ENCODE results near the gene FZD7.

The FZD7 gene

DNA sequence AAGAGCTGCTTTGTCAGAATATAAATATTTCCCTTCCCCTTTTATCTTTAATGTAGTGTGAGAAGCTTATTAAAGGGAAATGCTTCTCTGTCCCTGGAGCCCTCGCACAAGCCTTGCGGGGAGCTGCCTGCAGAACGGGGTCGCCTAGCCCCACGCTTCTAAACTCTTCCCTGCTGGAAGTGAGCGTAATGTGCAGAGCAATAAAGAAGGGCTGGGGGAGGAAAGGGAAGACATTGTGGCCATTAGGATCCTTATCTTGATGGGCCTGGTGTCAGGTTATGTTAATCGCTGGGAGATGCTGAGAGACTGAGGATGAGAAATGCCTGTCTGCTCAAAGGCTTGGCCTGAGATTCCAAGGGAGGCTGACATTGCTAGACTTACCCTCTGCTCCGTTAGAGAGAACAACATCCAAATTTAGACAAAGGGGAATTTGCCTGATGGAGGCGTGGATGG lies 18.9 kb upstream of the FZD7 start:
- peak; percentile 12 for DNase-seq

GRCh38 chr2:202015471-202015870 lies 18.2 kb upstream of the FZD7 start:
- DNase-seq, result peak; percentile 62

DNA sequence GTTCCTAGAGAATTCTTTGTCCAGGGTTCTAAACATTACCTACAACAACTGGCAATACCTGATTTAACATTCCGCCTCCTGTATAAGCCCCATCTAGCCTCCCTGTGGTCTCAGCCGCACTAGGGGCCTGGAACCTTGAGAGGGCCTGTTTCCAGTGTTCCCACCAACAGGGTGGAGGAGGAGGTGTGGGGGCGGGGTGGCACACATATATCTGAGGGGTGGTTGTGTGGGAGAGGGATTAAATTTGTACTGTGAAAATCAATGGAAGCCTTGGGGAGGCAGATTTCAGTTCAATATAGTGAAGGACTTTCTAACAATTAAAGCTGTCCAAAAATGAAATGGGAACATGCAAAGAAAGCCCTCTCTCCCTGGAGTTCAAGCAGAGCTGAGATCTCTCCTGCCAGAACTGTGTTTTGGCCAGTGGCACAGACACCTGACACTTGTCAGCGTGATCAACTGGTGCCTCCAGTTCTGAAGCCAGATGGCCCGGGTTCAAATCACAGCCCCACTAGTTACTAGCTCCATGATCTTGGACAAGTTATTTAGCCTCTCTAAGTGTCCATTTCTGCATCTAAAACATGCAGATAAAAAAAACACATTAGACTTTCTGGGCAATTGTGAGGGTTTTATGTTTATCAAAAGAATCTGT lies 17.0 kb upstream of the FZD7 start:
- DNase-seq, result no peak

DNA sequence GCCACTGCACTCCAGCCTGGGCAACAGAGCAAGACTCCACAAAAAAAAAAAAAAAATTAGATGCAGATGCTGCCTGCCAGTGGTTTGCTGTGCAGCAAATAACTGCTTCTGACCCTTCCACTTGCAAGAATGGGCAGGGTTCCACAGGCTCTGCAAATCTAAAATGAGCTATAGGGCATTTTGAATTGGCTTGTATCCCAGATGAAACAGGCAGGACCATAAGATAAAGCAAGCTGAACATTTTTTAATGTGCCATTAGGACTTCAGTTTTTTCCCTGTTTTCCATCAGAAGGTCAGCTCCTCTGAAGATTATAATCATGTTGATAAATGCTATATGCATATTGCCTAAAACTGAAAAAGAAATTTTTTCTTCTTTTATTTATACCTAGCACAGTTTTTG lies 15.7 kb upstream of the FZD7 start:
- peak; percentile 35 for DNase-seq

DNA sequence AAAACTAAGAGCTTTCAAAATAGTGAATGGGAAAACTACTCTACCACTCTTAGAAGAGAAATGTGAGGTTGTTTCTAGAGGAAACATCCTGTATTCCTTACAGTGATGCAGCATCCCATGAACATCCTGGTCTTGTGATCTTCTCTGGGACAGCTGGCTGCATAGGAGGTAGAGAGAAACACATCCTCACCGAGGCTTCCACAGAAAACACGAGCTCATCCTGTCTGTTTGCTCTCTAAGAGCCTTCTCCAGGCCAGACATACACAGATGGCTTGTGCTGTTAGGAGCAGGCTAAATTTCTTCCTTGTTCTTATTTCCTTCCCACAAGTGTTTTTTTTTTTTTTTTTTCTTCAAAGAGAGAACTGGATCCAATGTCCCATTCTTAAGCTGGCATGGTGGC lies 14.7 kb upstream of the FZD7 start:
- DNase-seq, result no peak

- no peak for DNase-seq
Measured at GRCh38 chr2:202019689-202020450, 13.8 kb upstream of the FZD7 start.

DNA sequence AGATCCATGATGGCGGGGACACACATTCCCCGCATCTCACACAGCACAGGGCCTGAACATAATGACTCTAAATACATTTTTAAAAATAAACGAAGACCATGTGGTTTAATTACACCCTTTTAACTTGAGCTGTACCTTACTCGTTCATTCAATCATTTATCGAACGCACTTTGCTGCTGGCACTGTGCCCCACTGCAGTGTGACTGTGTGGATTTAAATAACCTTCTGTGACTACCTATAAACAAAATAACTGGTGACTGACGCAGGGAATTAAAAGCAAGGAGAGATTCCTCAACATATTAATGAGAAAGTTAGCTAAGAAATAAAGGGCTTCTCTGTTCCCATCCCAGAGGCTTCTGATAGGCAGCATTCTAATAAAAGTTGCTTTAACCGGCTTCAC lies 10.9 kb upstream of the FZD7 start:
- DNase-seq, result no peak

DNA sequence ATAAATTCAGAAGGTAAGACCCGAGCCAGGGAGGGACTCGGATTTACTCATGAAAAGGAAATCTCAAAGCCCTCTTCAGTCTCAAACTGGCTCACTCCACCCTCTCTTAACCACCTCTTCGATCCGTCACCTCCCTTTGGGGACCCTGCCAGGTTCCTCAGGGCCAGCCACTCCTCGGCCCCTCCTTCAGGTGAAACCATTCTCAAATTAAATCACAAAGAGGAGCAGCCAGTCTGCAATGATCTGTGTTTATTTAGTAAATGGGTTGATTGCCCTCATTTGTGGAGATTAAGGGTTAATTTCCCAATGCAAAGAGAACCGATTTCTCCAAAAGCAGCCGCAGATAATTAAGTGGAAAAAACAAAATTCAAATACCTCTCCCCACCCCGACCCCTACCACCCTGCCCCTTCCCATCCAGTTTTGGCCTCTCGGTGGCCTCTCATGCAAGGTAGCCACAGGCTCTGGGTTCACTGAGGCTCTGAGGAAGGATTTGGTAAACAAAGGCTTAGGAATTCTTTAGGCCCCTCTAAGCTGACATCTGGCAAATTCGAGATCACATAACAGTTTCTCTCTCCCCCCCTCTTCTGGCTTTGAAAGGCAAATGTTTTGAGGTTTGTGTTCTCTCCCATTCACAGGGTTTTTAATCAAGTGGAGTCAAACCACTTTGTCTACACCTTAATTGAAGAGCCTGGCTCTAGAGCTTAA lies 10.3 kb upstream of the FZD7 start:
- DNase-seq, result no peak

DNA sequence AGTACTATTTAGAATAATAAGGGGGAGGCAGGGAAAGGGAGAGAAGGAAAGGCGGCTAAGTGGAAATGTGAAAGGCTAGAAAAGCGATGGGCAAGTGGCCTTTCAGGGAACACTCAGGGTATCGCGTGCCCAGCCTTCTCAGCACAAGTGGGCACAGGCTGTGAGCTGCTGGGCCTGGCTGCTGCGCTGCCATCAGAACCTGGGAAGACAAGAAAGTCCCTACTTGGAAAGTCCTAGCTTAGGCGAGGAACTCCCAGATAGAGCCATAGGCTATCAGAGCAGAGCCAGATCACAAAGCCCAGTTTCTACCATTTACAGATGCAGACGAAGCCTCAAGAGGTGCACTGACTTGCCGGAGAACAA lies 9.8 kb upstream of the FZD7 start:
- DNase-seq, result no peak

- DNase-seq, result no peak
Measured at GRCh38 chr2:202024871-202025270, 8.8 kb upstream of the FZD7 start.

- no peak for DNase-seq
Measured at GRCh38 chr2:202025816-202026215, 7.8 kb upstream of the FZD7 start.

DNA sequence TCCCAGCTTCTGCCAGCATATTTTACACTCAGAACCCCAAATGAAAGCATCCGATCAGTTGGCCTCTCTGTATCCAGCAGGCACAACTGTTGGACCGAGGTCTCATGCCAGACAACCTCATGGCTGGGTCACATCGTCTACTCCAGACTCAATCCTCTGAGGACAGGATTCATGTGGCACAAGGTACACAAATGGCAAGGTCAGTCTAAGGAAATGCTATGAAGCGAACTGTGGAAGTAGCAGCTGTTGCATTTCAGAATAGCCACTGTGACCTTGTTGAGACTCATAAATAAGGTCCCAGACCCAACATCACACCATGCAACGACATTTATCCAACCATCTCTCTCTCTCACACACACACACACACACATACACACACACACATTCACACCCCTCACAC lies 7.1 kb upstream of the FZD7 start:
- no peak for DNase-seq

DNA sequence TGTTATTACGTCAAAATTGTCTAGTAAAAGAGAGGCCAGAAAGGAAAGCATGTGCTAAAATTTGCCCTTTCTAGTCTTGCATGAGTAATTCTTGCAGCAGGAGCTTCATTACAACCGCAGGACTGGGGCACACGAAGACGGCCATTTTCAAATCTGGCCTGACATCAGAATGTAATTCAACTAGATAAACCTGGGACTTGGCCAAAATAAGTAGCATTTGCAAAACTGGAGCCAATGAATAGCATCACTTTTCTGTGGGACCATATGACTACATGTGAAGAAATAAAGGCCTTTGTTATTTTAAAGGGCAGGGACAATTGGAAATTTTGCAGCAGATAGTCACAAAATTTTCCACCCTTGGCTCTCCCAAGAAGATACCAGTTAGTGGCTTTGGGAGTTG lies 3.0 kb upstream of the FZD7 start:
- no peak for DNase-seq

- no peak for DNase-seq
Measured at GRCh38 chr2:202031246-202031951, 2.3 kb upstream of the FZD7 start.

DNA sequence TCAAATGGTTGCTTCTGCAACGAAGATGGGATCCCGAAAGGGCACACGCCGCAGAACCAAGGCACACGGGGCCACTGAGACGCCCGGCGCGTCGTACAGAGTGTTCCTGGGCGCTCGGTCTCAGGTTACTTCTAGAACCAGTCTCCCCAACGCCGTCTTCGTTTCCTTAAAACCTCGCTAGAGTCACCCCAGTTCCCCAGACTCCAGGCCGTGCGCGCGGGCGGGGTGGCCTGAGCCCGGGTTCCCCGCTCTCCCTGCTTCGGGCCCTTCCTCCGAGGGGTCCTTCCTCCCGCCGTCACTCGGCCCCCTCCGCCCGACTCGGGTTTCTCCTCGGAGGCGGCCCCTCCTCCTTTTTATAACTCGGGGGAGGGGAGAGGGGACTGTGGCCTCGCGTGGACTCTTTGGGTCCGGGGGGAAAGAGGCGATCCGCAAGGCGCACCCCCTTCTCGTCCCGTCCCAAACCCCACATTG lies 774 bp upstream of the FZD7 start:
- peak; percentile 66 for DNase-seq

DNA sequence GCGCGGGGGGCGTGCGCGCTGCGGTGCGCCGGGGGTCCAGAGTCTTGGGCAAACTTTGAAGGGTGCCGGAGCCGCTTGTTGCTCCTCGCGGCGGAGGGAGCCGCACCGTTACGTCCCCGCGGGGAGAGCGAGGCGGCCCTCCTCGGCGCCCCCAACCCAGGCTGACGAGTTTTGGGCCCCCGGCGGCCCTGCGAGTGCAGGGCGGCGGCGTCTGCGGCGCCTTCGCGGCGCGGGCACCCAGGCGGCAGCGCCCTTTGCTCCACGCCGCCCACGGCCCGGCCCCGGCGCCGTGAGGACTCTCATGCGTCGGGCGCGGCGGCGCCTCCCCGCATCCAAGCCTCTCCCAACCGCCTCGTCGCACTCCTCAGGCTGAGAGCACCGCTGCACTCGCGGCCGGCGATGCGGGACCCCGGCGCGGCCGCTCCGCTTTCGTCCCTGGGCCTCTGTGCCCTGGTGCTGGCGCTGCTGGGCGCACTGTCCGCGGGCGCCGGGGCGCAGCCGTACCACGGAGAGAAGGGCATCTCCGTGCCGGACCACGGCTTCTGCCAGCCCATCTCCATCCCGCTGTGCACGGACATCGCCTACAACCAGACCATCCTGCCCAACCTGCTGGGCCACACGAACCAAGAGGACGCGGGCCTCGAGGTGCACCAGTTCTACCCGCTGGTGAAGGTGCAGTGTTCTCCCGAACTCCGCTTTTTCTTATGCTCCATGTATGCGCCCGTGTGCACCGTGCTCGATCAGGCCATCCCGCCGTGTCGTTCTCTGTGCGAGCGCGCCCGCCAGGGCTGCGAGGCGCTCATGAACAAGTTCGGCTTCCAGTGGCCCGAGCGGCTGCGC lies 814 bp downstream of the FZD7 start:
- peak; percentile 65 for DNase-seq

DNA sequence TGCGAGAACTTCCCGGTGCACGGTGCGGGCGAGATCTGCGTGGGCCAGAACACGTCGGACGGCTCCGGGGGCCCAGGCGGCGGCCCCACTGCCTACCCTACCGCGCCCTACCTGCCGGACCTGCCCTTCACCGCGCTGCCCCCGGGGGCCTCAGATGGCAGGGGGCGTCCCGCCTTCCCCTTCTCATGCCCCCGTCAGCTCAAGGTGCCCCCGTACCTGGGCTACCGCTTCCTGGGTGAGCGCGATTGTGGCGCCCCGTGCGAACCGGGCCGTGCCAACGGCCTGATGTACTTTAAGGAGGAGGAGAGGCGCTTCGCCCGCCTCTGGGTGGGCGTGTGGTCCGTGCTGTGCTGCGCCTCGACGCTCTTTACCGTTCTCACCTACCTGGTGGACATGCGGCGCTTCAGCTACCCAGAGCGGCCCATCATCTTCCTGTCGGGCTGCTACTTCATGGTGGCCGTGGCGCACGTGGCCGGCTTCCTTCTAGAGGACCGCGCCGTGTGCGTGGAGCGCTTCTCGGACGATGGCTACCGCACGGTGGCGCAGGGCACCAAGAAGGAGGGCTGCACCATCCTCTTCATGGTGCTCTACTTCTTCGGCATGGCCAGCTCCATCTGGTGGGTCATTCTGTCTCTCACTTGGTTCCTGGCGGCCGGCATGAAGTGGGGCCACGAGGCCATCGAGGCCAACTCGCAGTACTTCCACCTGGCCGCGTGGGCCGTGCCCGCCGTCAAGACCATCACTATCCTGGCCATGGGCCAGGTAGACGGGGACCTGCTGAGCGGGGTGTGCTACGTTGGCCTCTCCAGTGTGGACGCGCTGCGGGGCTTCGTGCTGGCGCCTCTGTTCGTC lies 1.7 kb downstream of the FZD7 start:
- peak; percentile 80 for DNase-seq

DNA sequence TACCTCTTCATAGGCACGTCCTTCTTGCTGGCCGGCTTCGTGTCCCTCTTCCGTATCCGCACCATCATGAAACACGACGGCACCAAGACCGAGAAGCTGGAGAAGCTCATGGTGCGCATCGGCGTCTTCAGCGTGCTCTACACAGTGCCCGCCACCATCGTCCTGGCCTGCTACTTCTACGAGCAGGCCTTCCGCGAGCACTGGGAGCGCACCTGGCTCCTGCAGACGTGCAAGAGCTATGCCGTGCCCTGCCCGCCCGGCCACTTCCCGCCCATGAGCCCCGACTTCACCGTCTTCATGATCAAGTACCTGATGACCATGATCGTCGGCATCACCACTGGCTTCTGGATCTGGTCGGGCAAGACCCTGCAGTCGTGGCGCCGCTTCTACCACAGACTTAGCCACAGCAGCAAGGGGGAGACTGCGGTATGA lies 2.3 kb downstream of the FZD7 start:
- DNase-seq, result no peak

GRCh38 chr2:202036601-202037037 lies 3.0 kb downstream of the FZD7 start:
- DNase-seq, result no peak

GRCh38 chr2:202037086-202037485 lies 3.4 kb downstream of the FZD7 start:
- DNase-seq, result no peak
